ENCODE results near the gene CHRNB2. TPM values are rescaled to one million over a fixed set of nuclear protein-coding genes. Genes with fewer than 3 reads are reported as not detected.
A peak's percentile ranks its signal among the peaks of the same experiment; 100 is the strongest.

Gene CHRNB2
- total and polyA plus RNA-seq, 2 of the 8 experiments (the other 6 are each of a cell fraction or from before 2014, with no cell fraction given) = 3.1 to 4.1 TPM

- no peak overlapping the region for H2AFZ ChIP-seq (ENCODE audit: low read length)
- no peak overlapping the region for H2BK20ac ChIP-seq (ENCODE audit: low read length)
- no peak overlapping the region for H2BK12ac ChIP-seq (ENCODE audit: low read depth, low read length)
- no peak overlapping the region for H3K4ac ChIP-seq (replicated peaks; ENCODE audit: insufficient read length, low read depth, low read length)
- no peak overlapping the region for H3K14ac ChIP-seq (ENCODE audit: insufficient read length)
- ChIA-PET CTCF (ENCODE audit: partially characterized antibody) (interaction anchor here (0.5 to 6.9 kb wide), 11 partner anchors 9 to 867 kb away, joined by 3 to 63 read pairs (median 4); no protein-coding TSS in a partner anchor), POLR2A (ENCODE audit: partially characterized antibody) (interaction anchor here (1.0 kb wide), 1 partner anchor 13 kb away, joined by 3 read pairs; no protein-coding TSS in a partner anchor)
- H3K23ac ChIP-seq (ENCODE audit: insufficient read length) = no peak overlapping the region
- no peak overlapping the region for H2AK5ac ChIP-seq (ENCODE audit: low read depth, low read length)
- H3K4me2 ChIP-seq (ENCODE audit: insufficient read depth in 1 of 2, low read depth in 2 of 2, low read length in 2 of 2) = no peak overlapping the region
- 60 to 80% methylated on average over 1 to 11 of the region's 11 CpGs for WGBS, 2 experiments (ENCODE audit: extremely low coverage in 1 of 2, insufficient coverage in 1 of 2, insufficient read length in 1 of 2, insufficient replicate concordance in 2 of 2, low coverage in 1 of 2, low lambda C conversion rate in 2 of 2, missing lambda C conversion rate in 1 of 2)
- no peak overlapping the region for H3K27ac ChIP-seq (ENCODE audit: low read depth, low read length)
- peaks cover 0 to 8% of the 10 kb centered on the region in 2 experiments; a peak in 1 of 4 replicates for H3K9me3 ChIP-seq (ENCODE audit: insufficient read depth in 2 of 2, low read depth in 1 of 2, low read length in 1 of 2)
- no peak overlapping the region for H2BK15ac ChIP-seq (ENCODE audit: low read length)
- H4K5ac ChIP-seq (ENCODE audit: insufficient read length, low read depth, low read length) = no peak overlapping the region
- no peak overlapping the region for H3K4me3 ChIP-seq (ENCODE audit: extremely low read depth in 1 of 4, insufficient read depth in 2 of 4, low read depth in 3 of 4, low read length in 4 of 4)
- H4K91ac ChIP-seq (replicated peaks; ENCODE audit: insufficient read length, low read length) = no peak overlapping the region
- H3K36me3 ChIP-seq (ENCODE audit: control insufficient read depth in 2 of 4, insufficient read depth in 4 of 4, low read length in 3 of 4) = no peaks in the 10 kb centered on the region
- H3K56ac ChIP-seq (replicated peaks; ENCODE audit: insufficient read length, low read depth, low read length) = no peak overlapping the region
- DNase-seq (ENCODE audit: low read depth in 1 of 2, low spot score in 2 of 2) (peak in 1 of 2 experiments; percentile 62), FAIRE-seq (peak; percentile 82)
- H3K79me2 ChIP-seq (ENCODE audit: control insufficient read depth in 1 of 2, insufficient read depth in 2 of 2, low read length in 2 of 2) = no peaks in the 10 kb centered on the region
- no peak overlapping the region for H3K18ac ChIP-seq (ENCODE audit: extremely low read depth, low read length)
- H4K8ac ChIP-seq (ENCODE audit: extremely low read depth, insufficient read depth, low read length) = no peak overlapping the region
- no peaks in the 10 kb centered on the region for H3K23me2 ChIP-seq (ENCODE audit: low read depth, low read length)
- H3K79me1 ChIP-seq (ENCODE audit: low read depth, low read length) = no peaks in the 10 kb centered on the region
- H2BK5ac ChIP-seq (ENCODE audit: low read depth, low read length) = no peak overlapping the region
- H4K20me1 ChIP-seq (replicated peaks in 1 of 2; ENCODE audit: control insufficient read depth in 1 of 2, insufficient read depth in 2 of 2, low read length in 2 of 2) = no peaks in the 10 kb centered on the region
- no peak overlapping the region for H3K9ac ChIP-seq (replicated peaks in 1 of 4; ENCODE audit: extremely low read depth in 1 of 4, low read depth in 3 of 4, low read length in 3 of 4)
- H2BK120ac ChIP-seq (replicated peaks; ENCODE audit: low read depth, low read length) = no peak overlapping the region
- no peaks in the 10 kb centered on the region for H3K4me1 ChIP-seq (replicated peaks in 1 of 4; ENCODE audit: control insufficient read depth in 3 of 4, insufficient read depth in 4 of 4, low read length in 3 of 4)
- H3K27me3 ChIP-seq (replicated peaks in 1 of 4; ENCODE audit: control insufficient read depth in 3 of 4, extremely low read depth in 1 of 4, insufficient read depth in 3 of 4, low read length in 3 of 4) = no peaks in the 10 kb centered on the region
- TF ChIP-seq USF2 (IDR thresholded peaks at IDR 0.05; ENCODE audit: low read length) (no peak), POLR2A (IDR thresholded peaks at IDR 0.05; ENCODE audit: control extremely low read depth in 1 of 2, low read depth in 2 of 2, low read length in 2 of 2) (no peak), JUND (IDR thresholded peaks at IDR 0.05; ENCODE audit: low read length) (peak; percentile 44; the same call in 1 of the 2 replicates), FOSL1 (IDR thresholded peaks at IDR 0.05; ENCODE audit: insufficient read depth, low read depth, low read length) (no peak), TBP (IDR thresholded peaks at IDR 0.05; ENCODE audit: low read depth, low read length) (no peak), SP4 (IDR thresholded peaks at IDR 0.05; ENCODE audit: low read length) (no peak), SP1 (IDR thresholded peaks at IDR 0.05; ENCODE audit: low read depth, low read length) (peak; percentile 81), TCF12 (IDR thresholded peaks at IDR 0.05; ENCODE audit: low read depth, low read length) (0 out of 2 replicates have a peak, but pooled peaks have one; percentile 50), POLR2AphosphoS5 (IDR thresholded peaks at IDR 0.05; ENCODE audit: low read depth, low read length) (no peak), TAF1 (IDR thresholded peaks at IDR 0.05; ENCODE audit: low read depth, low read length) (no peak)
- TF ChIP-seq, protein P1, sequence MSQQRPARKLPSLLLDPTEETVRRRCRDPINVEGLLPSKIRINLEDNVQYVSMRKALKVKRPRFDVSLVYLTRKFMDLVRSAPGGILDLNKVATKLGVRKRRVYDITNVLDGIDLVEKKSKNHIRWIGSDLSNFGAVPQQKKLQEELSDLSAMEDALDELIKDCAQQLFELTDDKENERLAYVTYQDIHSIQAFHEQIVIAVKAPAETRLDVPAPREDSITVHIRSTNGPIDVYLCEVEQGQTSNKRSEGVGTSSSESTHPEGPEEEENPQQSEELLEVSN (IDR thresholded peaks at IDR 0.05) = no peak
Measured at GRCh38 chr1:154533952-154534844, 33.4 kb upstream of the CHRNB2 start.

All from H1 (cell line).